HG03571 (cell line): ENCODE results near the gene UNC45A.

Experiments
- ATAC-seq: cut with Tn5 transposase; IDR thresholded peaks from one replicate; pipeline ENCODE4 v1.9.1; 2021; ENCODE audit not compliant: unreplicated experiment

UNC45A gene

DNA sequence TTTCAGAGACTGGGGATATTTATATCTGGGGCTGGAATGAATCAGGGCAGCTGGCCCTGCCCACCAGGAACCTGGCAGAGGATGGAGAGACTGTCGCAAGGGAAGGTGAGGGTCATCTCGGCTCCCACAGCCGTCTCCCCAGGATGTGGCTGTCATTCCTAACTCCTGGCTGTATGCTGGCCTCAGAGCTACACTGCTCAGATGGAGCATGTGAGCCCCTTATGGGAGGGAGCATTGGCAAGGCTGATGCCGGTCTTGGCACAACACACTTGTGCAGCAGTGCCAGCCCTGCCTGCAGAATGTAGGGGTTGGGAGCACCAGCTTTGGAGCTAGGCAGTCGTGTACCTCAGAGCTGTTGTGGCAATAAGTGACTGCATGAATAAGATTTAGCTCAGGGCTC is 24.8 kb downstream of the UNC45A start:
- ATAC-seq, result no peak

DNA sequence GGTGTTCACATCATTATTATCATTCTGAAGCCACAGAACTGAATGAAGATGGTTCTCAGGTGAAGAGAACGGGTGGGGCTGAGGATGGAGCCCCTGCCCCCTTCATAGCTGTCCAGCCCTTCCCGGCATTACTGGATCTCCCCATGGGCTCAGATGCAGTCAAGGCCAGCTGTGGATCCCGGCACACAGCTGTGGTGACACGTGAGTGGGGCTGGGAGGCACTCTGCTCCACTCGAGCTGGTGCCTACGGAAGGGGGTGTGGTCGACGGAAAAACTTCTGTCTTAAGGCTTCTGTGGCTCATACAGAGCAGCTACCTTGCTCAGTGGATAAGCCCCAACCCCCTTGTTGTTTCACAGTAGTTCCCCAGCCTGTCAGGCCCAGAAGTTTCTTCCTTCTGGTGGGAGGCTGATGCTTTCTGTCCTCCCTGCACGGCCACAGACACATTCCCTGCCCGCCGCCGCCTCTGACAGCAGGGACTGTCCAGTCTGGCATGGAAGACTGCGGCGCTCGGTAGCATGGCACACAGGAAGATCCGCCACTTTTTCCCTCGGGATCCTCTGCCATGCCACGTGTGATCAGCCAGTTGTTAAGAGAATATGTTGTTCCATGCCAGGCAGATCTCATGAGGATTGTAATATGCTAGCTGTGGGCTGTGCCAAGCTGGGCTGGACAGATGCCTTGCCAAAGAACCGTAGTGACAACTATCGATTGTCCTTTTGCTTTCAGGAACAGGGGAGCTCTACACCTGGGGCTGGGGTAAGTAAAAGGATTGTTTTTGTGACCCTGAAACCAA is 25.4 kb downstream of the UNC45A start:
- no peak for ATAC-seq

DNA sequence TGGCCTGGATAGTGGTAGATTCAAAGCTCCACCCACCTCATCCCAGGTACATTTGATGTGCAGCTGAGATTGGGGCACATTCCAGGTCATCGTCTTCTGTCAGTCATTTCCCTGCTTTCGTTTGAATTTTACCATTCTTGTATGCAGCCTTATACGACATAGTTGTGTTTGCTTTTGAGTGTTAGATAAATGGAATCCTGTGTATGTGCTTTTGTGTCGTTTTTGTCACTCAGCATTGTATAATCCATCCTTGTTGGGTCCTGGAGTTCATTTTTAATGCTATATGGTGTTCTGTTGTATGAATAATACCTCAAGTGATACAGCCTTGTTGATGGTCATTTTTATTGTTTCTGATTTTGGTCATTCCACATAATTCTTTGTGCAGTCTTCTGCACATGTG is 26.9 kb downstream of the UNC45A start:
- ATAC-seq, result no peak

DNA sequence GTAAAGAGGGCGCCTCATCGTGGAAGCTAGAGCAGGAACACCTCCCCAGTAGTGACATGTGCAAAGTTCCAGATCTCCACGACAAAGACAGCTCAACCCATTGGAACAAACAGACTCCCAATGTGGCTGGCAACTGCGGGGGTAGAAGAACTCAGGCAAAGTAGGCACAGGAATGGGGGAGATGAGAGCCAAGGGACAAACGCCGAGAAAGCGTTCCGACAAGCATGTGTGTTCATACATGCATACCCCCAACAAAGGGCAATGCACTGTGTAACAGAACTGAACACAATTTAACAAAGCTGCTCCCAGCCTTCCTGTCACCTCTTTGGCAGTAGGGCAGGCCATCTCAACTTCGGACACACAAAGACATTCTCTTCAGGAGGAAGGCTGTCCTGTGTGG is 31.2 kb downstream of the UNC45A start:
- ATAC-seq, result no peak

DNA sequence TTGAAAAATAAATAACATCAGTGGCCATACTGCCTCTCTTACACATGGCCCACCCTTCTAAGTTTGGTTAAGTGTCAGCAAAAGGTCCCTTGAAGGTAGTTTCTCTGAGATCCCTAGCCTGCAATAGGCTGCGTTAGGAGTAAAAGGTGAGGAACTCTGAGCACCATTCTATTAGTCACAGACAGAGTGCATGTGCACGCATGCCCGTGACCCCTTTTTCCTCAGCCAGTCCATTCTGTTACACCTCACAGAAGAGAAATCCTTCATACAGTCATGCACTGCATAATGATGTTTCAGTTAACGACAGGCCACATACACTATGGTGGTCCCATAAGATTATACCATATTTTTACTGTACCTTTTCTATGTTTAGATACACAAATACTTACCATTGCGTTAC is 32.1 kb downstream of the UNC45A start:
- ATAC-seq, result no peak

DNA sequence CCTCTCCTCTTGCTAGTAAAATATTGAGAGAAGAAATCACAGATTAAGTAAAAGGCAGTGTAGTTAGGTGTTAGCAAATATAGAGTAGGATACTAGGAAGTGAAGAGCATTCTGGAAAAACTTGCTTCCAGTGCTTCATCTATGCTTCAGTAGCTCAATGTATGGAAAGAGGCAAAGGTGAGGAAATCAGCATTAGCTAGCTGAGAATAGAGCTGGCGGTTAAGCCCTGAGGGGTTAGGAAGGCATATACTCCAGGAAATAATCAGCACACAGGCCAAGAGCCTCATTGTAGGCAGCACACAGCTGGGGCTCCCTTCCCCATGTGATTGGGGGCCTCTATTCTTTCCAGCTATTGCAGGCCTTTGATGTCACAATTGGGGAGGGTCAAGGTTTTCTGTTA is 33.3 kb downstream of the UNC45A start:
- ATAC-seq, result no peak

DNA sequence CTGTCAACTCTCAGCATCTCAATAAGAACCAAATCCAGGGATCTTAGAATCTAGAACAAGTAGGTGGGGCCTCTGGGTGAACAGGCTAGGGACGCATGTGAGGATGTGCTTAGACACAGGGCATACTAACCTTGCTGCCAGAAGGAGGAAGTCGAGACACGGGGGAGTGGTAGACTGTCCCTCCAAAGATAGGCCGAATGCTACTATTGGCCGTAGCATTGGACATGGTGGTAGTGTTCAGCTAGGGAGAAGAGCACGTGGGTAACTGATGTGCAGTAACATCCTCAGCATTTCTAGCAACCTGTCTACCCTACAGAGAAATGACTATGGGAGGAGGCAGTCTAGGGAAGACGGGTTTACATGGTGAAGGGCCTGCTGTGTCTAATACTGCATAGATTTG is 35.2 kb downstream of the UNC45A start:
- ATAC-seq, result no peak

DNA sequence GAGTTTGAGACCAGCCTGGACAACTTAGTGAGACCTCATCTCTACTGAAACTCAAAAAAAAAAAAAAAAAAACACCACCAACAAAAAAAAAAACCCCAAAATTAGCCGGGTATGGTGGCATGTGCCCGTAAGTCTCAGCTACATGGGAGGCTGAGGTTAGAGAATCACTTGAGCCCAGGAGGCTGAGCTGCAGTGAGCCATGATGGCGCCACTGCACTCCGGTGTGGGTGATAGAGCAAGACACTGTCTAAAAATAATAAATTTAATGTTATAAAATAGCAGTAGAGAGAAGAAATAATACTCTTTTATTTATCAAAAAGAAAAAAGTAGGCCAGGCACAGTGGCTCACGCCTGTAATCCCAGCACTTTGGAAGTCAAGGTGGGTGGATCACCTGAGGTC is 37.0 kb downstream of the UNC45A start:
- no peak for ATAC-seq

DNA sequence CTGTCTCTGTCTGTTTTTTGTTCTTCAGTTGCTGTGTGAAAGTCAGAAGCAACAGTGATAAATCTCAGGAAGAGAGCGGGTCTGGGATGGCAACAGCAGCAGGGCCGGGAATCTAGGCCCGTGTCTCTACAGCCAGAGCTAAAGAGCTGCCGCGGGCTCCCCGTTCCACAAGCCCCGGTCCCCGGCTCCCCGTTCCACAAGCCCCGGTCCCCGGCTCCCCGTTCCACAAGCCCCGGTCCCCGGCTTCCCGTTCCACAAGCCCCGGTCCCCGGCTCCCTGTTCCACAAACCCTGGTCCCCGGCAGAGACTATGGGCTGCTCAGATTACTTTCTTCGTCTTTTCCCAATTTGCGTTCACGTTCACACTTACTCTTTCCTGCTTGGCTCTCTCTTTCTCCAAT is 39.1 kb downstream of the UNC45A start:
- no peak for ATAC-seq

DNA sequence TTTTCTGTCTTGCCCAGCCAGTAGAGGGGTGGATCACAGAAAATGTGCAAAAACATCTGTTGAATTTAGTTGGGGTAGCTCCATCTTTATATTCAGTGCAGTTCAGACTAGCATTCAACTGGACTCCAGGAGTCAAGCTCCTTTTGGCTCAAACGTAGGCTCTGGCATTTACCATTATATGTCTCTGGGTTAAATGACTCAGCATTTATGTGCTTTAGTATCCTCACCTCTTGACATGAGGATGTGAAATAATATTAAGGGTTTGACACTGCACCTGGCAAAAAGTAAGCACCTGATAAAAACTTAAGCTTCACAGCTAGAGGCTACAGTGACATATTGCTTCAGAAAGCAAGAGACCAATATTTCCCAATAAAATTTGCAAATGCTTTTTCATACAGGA is 44.5 kb downstream of the UNC45A start:
- ATAC-seq, result no peak

DNA sequence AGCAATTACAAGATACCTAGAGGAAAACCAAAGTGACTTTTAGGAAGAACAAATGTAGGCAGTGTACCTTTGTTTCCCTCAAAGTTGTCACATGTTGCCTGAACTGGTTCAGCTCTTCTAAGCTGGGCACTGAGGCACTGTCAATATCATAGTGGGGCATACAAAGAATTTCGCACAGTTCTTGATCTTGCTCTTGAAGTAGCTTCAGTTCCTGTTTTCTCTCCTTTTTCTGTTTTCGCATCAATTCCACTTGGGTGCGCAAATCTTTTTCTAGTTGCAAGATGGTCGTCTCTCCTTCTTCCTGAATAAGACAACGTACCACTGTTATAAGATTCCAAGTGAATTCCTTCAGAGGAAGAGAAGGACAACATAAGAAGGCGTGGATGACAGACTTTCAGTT is 46.6 kb downstream of the UNC45A start:
- peak; percentile 58 for ATAC-seq

DNA sequence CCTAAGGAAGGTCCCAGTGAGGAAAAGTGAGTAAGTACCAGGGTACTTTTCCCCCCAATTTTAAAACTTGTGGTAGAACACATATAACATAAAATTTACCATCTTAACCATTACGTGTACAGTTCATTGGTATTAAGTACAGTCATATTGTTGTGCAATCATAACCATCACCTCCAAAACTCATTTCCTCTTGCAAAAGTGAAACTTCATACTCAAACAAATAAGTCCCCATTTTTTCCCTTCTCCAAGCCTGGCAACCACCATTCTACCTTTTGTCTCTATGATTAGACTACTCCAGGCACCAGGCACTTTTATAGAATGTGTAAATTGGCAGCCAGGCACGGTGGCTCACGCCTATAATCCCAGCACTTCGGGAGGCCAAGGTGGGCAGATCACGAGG is 47.0 kb downstream of the UNC45A start:
- ATAC-seq, result no peak

DNA sequence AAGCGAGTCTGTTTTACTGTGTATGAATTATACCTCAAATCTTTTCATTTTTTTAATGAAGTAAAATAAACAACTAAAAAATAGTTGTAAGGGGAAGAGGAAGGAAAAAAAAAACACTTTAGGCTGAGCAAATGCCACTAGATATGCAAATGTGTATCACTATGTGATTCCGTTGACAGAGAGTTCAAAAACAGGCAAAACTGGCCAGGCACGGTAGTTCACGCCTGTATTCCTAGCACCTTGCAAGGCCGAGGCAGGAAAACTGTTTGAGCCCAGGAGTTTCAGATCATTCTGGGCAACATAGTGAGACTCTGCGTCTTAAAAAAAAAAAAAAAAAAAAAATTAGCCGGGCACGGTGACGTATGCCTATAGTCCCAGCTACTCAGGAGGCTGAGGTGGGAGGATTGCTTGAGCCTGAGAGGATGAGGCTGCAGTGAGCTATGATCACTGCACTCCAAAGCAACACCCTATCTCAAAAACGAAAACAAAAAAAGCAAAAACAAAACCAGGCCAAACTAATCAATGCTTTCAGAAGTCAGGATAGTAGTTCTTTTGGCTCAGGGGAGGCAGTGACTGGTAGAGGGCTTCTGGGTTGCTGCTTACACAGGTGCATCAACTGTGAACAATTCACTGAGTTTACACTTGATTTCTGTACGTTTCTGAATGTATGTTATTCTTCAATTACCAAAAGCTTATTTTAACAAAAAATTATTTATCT is 51.9 kb downstream of the UNC45A start:
- no peak for ATAC-seq

DNA sequence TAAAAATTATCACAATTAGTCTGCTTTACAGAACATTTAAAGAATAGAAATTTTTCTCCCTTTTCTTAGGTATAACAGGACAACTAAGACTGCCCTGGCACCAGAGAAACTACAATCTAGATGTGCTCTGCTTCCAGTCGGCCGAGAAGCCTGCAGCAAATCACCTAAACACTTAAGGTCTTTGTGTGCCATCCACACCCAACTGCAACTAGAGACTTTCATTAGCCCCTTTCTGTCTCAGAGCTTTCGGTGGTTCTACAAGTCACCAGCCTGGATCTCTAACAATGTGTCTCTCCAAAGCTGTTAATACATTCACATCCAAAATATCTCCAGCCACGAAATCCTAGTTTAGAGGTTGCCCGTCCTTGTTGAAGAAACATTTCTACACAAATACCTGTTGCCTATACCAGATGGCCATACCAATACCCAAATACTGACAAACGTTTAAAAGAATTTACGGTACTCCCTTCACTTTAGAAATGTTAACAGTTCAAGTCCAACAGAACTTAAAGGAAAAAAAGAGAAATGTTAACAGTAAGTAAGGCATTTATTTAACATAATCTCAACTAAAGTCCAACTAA is 52.6 kb downstream of the UNC45A start:
- no peak for ATAC-seq

DNA sequence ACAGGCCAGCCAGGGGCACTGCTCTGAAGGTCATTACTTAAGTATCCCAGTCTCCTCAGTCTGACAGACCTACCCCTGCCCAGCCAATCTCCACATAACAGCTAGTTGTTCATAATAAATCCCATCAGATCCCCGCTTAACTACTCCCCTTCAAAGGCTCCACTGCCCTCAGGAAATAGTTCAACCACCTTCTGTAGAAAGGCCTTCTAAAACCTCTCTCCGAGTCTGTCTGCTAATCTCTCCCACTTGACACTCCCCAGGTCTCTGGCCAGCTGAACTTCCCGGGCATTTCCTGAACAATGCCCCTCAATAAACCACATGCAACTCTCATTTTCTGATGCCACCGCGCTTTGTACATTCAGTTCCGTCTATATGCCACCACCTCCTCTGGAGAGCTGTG is 53.2 kb downstream of the UNC45A start:
- no peak for ATAC-seq

DNA sequence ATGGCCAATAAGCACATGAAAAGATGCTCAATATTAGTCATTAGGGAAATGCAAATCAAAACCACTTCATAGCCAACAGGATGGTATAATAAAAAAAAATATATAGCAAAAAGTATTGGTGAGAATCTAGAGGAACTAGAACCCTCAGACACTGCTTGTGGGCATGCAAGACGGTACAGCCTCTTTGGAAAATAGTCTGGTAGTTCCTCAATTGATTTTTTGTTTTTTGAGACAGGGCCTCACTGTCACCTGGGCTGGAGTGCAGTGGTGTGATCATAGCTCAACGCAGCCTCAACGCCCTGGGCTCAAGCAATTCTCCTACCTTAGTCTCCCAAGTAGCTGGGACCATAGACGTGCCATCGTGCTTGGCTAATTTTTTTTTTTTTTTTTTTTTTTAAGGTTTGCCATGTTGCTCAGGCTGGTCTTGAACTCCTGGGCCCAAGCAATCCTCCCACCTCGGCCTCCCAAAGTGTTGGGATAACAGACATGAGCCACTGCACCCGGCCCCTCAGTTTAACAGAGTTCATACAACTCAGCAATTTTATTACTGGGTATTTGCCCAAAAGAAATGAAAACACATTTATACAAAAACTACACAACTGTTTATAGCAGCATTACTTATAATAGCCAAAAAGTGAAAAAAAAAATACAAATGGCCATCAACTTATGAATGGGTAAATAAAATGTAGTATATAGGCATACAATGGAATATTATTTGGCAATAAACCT is 54.1 kb downstream of the UNC45A start:
- ATAC-seq, result no peak

DNA sequence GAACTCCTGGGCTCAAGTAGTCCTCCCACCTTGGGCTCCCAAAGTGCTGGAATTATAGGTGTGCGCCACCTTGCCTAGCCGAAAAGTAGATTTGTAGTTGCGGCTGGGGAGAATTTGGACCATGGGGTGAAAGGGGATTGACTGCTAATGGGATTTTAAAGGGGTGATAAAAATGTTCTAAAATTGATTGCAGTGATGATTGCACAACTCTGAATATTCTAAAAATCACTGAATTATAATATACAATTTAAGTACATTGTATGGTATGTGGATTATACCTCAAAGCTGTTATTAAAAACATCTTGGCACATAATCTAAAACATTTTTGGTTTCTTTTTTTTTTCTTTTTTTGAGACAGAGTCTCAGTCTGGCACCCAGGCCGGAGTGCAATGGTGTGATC is 55.4 kb downstream of the UNC45A start:
- ATAC-seq, result no peak

DNA sequence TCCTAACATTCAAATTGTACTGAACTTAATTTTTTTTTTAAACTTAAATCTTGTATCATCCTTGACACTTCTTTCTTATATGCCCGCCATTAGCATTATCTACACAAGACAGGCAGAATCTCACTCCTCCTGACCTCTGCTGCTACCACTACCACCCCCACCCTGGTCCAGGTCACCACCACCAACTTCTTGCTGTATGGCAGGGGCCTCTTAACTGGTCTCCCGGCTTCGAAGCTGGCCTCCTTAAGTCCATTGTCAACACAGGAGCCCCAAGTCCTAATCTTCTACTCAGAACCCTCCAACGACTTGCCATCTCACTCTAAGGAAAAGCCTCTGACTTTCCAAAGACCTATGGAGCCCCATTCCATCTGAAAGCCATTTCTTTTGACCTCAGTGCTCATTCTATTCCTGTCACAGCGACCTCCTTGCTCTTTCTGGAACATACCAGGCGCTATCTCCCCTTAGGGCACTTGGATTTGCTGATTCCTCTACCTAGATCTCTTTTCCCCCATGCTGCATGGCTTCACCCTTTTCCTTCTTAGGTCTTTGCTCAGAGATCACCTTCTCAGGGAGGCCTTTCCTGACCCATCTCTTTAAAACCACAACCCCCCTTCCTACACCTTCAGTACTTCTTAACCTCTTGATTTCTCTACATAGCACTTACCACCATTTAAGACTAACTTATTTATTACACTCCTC is 56.7 kb downstream of the UNC45A start:
- ATAC-seq, result no peak

DNA sequence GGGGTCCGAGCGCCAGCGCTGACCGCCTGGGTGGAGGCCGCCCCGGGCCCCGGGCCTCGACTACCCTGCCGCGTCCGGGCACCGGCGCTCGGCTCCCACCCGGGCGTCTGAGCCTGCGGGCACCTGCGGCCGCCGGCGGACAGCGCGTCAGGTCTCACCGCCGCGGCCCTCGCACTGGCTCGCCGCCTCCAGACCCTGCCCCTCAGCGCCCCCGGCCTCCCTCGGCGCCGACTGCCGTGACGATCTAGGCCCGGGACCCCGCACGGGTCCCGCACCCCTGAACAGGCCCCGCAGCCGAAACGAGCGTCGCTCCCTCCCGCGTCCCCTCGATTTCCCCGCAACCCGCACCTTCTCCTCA is 59.0 kb downstream of the UNC45A start:
- ATAC-seq, result peak; percentile 13

DNA sequence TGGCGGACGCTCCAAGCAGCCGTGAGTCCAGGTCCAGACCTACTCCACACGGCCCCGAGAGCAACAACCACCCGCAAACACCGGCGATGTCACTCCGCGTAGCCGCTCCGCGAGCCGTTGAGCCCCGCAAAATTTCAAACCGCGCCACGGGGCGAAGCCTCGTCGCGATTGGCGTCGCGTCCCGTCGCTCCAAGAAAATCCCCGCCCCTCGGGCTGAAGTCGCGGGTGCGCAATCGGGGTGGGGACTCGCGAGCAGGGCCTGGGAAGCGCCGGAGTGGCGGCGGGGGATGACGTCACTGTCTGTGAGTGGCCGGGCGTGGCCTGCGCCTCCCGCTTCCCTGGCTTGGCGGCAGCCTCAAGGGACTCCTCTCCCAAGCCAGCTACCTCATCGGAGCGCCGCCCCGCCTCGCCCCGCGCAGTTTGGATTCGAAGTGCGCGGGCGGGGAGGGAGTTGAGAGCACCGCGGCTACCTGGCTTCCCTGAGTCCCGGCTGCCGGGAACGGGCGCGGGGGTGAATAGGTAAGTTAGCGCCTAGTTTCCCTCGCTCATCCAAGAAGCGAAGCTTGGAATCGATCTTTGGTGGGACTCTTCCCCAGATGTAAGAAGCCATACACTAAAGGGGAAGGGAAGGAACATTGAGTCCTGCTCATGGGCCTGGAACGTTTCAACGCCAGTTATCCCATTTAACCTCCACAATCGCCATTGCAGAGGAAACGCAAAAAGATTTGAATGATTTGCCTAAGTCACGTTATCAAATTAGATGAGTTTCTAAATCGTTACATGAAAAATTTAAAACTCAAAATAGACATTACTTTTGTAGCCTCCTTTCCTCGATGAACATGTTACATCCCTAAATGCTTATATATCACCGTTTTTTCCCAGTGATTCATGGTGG is 59.6 kb downstream of the UNC45A start, which contains the start of gene PRC1:
Gene PRC1, minus strand, starts transcription at position 119 of the 895 bp plus-strand sequence. Its CDS starts 118 bp downstream, at position 1.
- peak; percentile 94 for ATAC-seq
